ENCODE measurements around the gene ARHGEF39. TPM values are rescaled to one million over a fixed set of nuclear protein-coding genes. Genes with fewer than 3 reads are reported as not detected.

The ARHGEF39 gene
- total RNA-seq, 3 donors from 2014 or later: 0.59 to 1.6 (median 0.80) TPM

- H3K27ac ChIP-seq: no peak overlapping the region
- no peak for DNase-seq (ENCODE audit: low spot score in 2 of 2)
These were observed 35.4 kb downstream of the ARHGEF39 start for GRCh38 chr9:35629597-35629996.

GRCh38 chr9:35628389-35628991 is 36.5 kb downstream of the ARHGEF39 start:
- Histone ChIP-seq H3K27ac (no peak overlapping the region), H3K27me3 (no peaks in the 10 kb centered on the region), H3K4me3 (no peak overlapping the region), H3K36me3 (no peaks in the 10 kb centered on the region), H3K9me3 (no peaks in the 10 kb centered on the region), H3K4me1 (no peaks in the 10 kb centered on the region)
- TF ChIP-seq CTCF (IDR thresholded peaks at IDR 0.05) (no peak), POLR2AphosphoS5 (IDR thresholded peaks at IDR 0.05) (no peak), POLR2A (IDR thresholded peaks at IDR 0.05) (no peak)
- DNase-seq (ENCODE audit: low spot score in 2 of 2): no peak
- intact Hi-C loops (cut with DNase I; ENCODE audit: low total_unique reads): no loop called here

More at GRCh38 chr9:35629597-35629996, 35.4 kb downstream of the ARHGEF39 start:
- Histone ChIP-seq H3K27me3 (no peaks in the 10 kb centered on the region), H3K4me1 (no peaks in the 10 kb centered on the region), H3K9me3 (no peaks in the 10 kb centered on the region), H3K36me3 (no peaks in the 10 kb centered on the region), H3K4me3 (no peak overlapping the region)
- intact Hi-C loops (cut with DNase I; ENCODE audit: low total_unique reads): no loop called here
- no peak for TF ChIP-seq CTCF (IDR thresholded peaks at IDR 0.05)
- no peak for TF ChIP-seq POLR2A (IDR thresholded peaks at IDR 0.05)
- no peak for TF ChIP-seq POLR2AphosphoS5 (IDR thresholded peaks at IDR 0.05)

- no peaks in the 10 kb centered on the region for H3K4me1 ChIP-seq
- H3K27me3 ChIP-seq: no peaks in the 10 kb centered on the region
- no peaks in the 10 kb centered on the region for H3K36me3 ChIP-seq
- no peak for DNase-seq (ENCODE audit: low spot score in 2 of 2)
- intact Hi-C loops (cut with DNase I; ENCODE audit: low total_unique reads): no loop called here
- TF ChIP-seq POLR2AphosphoS5 (IDR thresholded peaks at IDR 0.05) (no peak), POLR2A (IDR thresholded peaks at IDR 0.05) (no peak), CTCF (IDR thresholded peaks at IDR 0.05) (no peak)
- no peak overlapping the region for H3K4me3 ChIP-seq
- H3K27ac ChIP-seq: no peak overlapping the region
- no peaks in the 10 kb centered on the region for H3K9me3 ChIP-seq
These were observed 37.4 kb downstream of the ARHGEF39 start for GRCh38 chr9:35627575-35627974.

- no peaks in the 10 kb centered on the region for H3K27me3 ChIP-seq
- no peaks in the 10 kb centered on the region for H3K9me3 ChIP-seq
- no peak for DNase-seq (ENCODE audit: low spot score in 2 of 2)
- H3K36me3 ChIP-seq: no peaks in the 10 kb centered on the region
- H3K27ac ChIP-seq: no peak overlapping the region
- no peaks in the 10 kb centered on the region for H3K4me1 ChIP-seq
- H3K4me3 ChIP-seq: no peak overlapping the region
- intact Hi-C loops (cut with DNase I; ENCODE audit: low total_unique reads): no loop called here
- no peak for TF ChIP-seq CTCF (IDR thresholded peaks at IDR 0.05)
- TF ChIP-seq POLR2AphosphoS5 (IDR thresholded peaks at IDR 0.05): no peak
- no peak for TF ChIP-seq POLR2A (IDR thresholded peaks at IDR 0.05)
These were observed 45.2 kb downstream of the ARHGEF39 start for GRCh38 chr9:35619800-35620158.

- no peak overlapping the region for H3K4me3 ChIP-seq
- DNase-seq (ENCODE audit: low spot score in 2 of 2): no peak
- H3K27ac ChIP-seq: no peak overlapping the region
These were observed 45.9 kb downstream of the ARHGEF39 start for GRCh38 chr9:35618854-35619799.

More at GRCh38 chr9:35618854-35619799, 45.9 kb downstream of the ARHGEF39 start:
- intact Hi-C loops (cut with DNase I; ENCODE audit: low total_unique reads): no loop called here
- TF ChIP-seq CTCF (IDR thresholded peaks at IDR 0.05) (no peak), POLR2AphosphoS5 (IDR thresholded peaks at IDR 0.05) (no peak), POLR2A (IDR thresholded peaks at IDR 0.05) (no peak)
- Histone ChIP-seq H3K9me3 (no peaks in the 10 kb centered on the region), H3K4me1 (no peaks in the 10 kb centered on the region), H3K36me3 (no peaks in the 10 kb centered on the region), H3K27me3 (no peaks in the 10 kb centered on the region)

Measured in breast epithelium (tissue), 4 donors.